IMR-90 (cell line): Measurements from ENCODE around the gene TIMM10. TPM values are rescaled to one million over a fixed set of nuclear protein-coding genes. Genes with fewer than 3 reads are reported as not detected.

ENCODE experiments used
- ATAC-seq: fragments of 200-7000 bp; cut with Tn5 transposase; 2 replicates; pipeline ENCODE4 v1.9.1; 2020; ENCODE audit warnings: low read depth, mild to moderate bottlenecking, moderate library complexity
- BruUV-seq: library from RNA; stranded (reverse); fragments of 400-500 nt; replicated peaks from 2 replicates; lab custom pipeline; 2021; lab: Mats Ljungman, UMichigan
- CTCF ChIA-PET: fragments of 300-600 bp; formaldehyde crosslinking; extraction: SDS; loops from one replicate; lab custom pipeline; 2021; ENCODE audit warnings: antibody characterized with exemption; lab: Yijun Ruan, JAX
- POLR2A ChIA-PET: fragments of 300-600 bp; sonication (Branson Sonifier 250); formaldehyde crosslinking; loops from one replicate; lab custom pipeline; 2022; ENCODE audit warnings: antibody characterized with exemption; ENCODE audit not compliant: unreplicated experiment; lab: Charles Lee
- DNase-seq: peaks from one replicate; pipeline ENCODE4 v3.0.0; 2013
- H2AFZ ChIP-seq: replicated peaks from 2 replicates; pipeline ENCODE3; 2013; ENCODE audit warnings: low read length, mild to moderate bottlenecking; ENCODE audit not compliant: poor library complexity
- H2AK5ac ChIP-seq: 2 replicates; pipeline ENCODE4 v1.6.1; 2013; ENCODE audit warnings: low read depth, low read length, inconsistent platforms
- H2AK9ac ChIP-seq: replicated peaks from 2 replicates; pipeline ENCODE3; 2013; ENCODE audit warnings: mild to moderate bottlenecking, low read depth, low read length, moderate library complexity; ENCODE audit not compliant: poor library complexity
- H2BK120ac ChIP-seq: 2 replicates; pipeline ENCODE4 v1.6.1; 2013; ENCODE audit warnings: low read depth, low read length, inconsistent platforms
- H2BK15ac ChIP-seq: 3 replicates; pipeline ENCODE4 v1.6.1; 2013; ENCODE audit warnings: low read depth, low read length, inconsistent platforms
- H2BK20ac ChIP-seq: 2 replicates; pipeline ENCODE4 v1.6.1; 2013; ENCODE audit warnings: low read depth, mild to moderate bottlenecking, inconsistent platforms, low read length, moderate library complexity
- H2BK5ac ChIP-seq: 2 replicates; pipeline ENCODE4 v1.6.1; 2013; ENCODE audit warnings: mild to moderate bottlenecking, low read depth, low read length, inconsistent platforms; ENCODE audit not compliant: poor library complexity, severe bottlenecking
- H3K14ac ChIP-seq: replicated peaks from 2 replicates; pipeline ENCODE4 v1.6.1; 2013; ENCODE audit warnings: low read depth, low read length, inconsistent platforms
- H3K18ac ChIP-seq: 2 replicates; pipeline ENCODE4 v1.6.1; 2013; ENCODE audit warnings: low read depth, low read length, control low read depth
- H3K23ac ChIP-seq: 2 replicates; pipeline ENCODE4 v1.6.1; 2013; ENCODE audit warnings: low read depth, low read length, inconsistent platforms
- H3K27ac ChIP-seq: 2 replicates; pipeline ENCODE4 v1.5.1; 2013; ENCODE audit warnings: mild to moderate bottlenecking, control low read depth, low read length; ENCODE audit not compliant: insufficient read depth
- H3K27me3 ChIP-seq: 2 replicates; pipeline ENCODE4 v1.6.1; 2013; ENCODE audit warnings: low read length; ENCODE audit not compliant: control insufficient read depth, insufficient read depth
- H3K36me3 ChIP-seq: 2 replicates; pipeline ENCODE4 v1.6.1; 2013; ENCODE audit warnings: low read length, mixed read lengths; ENCODE audit not compliant: control insufficient read depth, insufficient read depth
- H3K4ac ChIP-seq: 2 replicates; pipeline ENCODE4 v1.6.1; 2013; ENCODE audit warnings: low read depth, low read length, inconsistent platforms
- H3K4me1 ChIP-seq: 2 replicates; pipeline ENCODE4 v1.6.1; 2013; ENCODE audit warnings: low read length, mixed read lengths; ENCODE audit not compliant: control insufficient read depth, insufficient read depth
- H3K4me2 ChIP-seq: 2 replicates; pipeline ENCODE4 v1.6.1; 2013; ENCODE audit warnings: low read depth, mild to moderate bottlenecking, control low read depth, low read length, moderate library complexity
- H3K4me3 ChIP-seq: 2 replicates; pipeline ENCODE4 v1.5.1; 2013; ENCODE audit warnings: low read depth, mild to moderate bottlenecking, control low read depth, low read length, moderate library complexity; ENCODE audit not compliant: insufficient read depth
- H3K56ac ChIP-seq: 2 replicates; pipeline ENCODE4 v1.6.1; 2013; ENCODE audit warnings: low read length, inconsistent platforms; ENCODE audit not compliant: insufficient read depth; ENCODE audit errors: extremely low read depth
- H3K79me1 ChIP-seq, 2 experiments: 2 replicates each; pipeline ENCODE4 v1.6.1; 2013; ENCODE audit warnings: low read length in 2 of 2, inconsistent platforms in 1 of 2, low read depth in 1 of 2
- H3K9ac ChIP-seq: 2 replicates; pipeline ENCODE4 v1.6.1; 2013; ENCODE audit warnings: low read depth, low read length, control low read depth
- H3K9me1 ChIP-seq: 2 replicates; pipeline ENCODE4 v1.6.1; 2013; ENCODE audit warnings: low read length, inconsistent platforms; ENCODE audit not compliant: insufficient read depth
- H3K9me3 ChIP-seq: 2 replicates; pipeline ENCODE4 v1.6.1; 2013; ENCODE audit warnings: low read length; ENCODE audit not compliant: control insufficient read depth, insufficient read depth
- H4K20me1 ChIP-seq: 2 replicates; pipeline ENCODE4 v1.6.1; 2013; ENCODE audit warnings: low read length, inconsistent platforms; ENCODE audit not compliant: insufficient read depth
- H4K5ac ChIP-seq: 2 replicates; pipeline ENCODE4 v1.6.1; 2013; ENCODE audit warnings: mild to moderate bottlenecking, low read depth, low read length, control low read depth
- H4K8ac ChIP-seq, 2 experiments: 2 replicates each; pipeline ENCODE4 v1.6.1; 2013; ENCODE audit warnings: low read depth in 2 of 2, low read length in 2 of 2, control low read depth in 1 of 2, inconsistent platforms in 1 of 2
- H4K91ac ChIP-seq: 2 replicates; pipeline ENCODE4 v1.6.1; 2013; ENCODE audit warnings: low read depth, low read length, inconsistent platforms; ENCODE audit not compliant: insufficient read depth
- MAFK ChIP-seq: IDR thresholded peaks from 2 replicates; pipeline ENCODE4 v1.6.1; 2012; ENCODE audit warnings: low read depth, low read length, improper control_type of control experiment
- POLR2A ChIP-seq: IDR thresholded peaks from 2 replicates; pipeline ENCODE4 v1.6.1; 2012; ENCODE audit warnings: mild to moderate bottlenecking, low read depth, low read length
- RAD21 ChIP-seq: IDR thresholded peaks from 2 replicates; pipeline ENCODE4 v1.6.1; 2012; ENCODE audit warnings: low read length, improper control_type of control experiment
- whole genome bisulfite sequencing, 2 experiments: methylation state at CpG; one replicate each; pipeline versions ENCODE4 v1.1.5 to v1.1.7; 2013; ENCODE audit warnings: missing lambda C conversion rate in 2 of 2; ENCODE audit not compliant: insufficient read length in 1 of 2; ENCODE audit errors: extremely low coverage in 2 of 2; 5-methylcytosine and 5-hydroxymethylcytosine counted together
- dilution Hi-C: fragments of 300-500 bp; cut with HindIII; formaldehyde crosslinking; loops from one replicate; pipeline ENCODE4 v1.14.3; 2018; ENCODE audit warnings: low sequenced_read_pairs; ENCODE audit not compliant: unreplicated experiment
- in situ Hi-C: fragments of 300-500 bp; cut with MboI; formaldehyde crosslinking; loops from 3 replicates; pipeline ENCODE4 v1.14.3; 2019; ENCODE audit warnings: low sequenced_read_pairs, inconsistent platforms, mixed read lengths
- intact Hi-C: fragments of 100-400 bp; cut with micrococcal nuclease; formaldehyde crosslinking; loops from 2 replicates; pipeline ENCODE4 v1.10.0; 2022
- polyA plus RNA-seq, 3 experiments: library from polyadenylated mRNA; depleted of rRNA; stranded (reverse); fragments of >200 nt; gene quantifications; 2 replicates each; pipeline ENCODE4 v1.2.3, GENCODE V29; 2012; ENCODE audit warnings: low replicate concordance in 1 of 3
- total RNA-seq: library from RNA; depleted of rRNA; stranded (reverse); fragments of >200 nt; gene quantifications from 2 replicates; pipeline ENCODE4 v1.2.3, GENCODE V29; 2012
- TF ChIP-seq, protein P1 (sequence below): fragments of 150-350 bp; IDR thresholded peaks from 2 replicates; pipeline ENCODE4 v1.6.1; 2016; ENCODE audit warnings: low read depth, mild to moderate bottlenecking, low read length, moderate library complexity, borderline replicate concordance

The TIMM10 gene
- total and polyA plus RNA-seq, 2 of the 4 experiments (the other 2 are of a cell fraction): 96.8 to 135 TPM

DNA sequence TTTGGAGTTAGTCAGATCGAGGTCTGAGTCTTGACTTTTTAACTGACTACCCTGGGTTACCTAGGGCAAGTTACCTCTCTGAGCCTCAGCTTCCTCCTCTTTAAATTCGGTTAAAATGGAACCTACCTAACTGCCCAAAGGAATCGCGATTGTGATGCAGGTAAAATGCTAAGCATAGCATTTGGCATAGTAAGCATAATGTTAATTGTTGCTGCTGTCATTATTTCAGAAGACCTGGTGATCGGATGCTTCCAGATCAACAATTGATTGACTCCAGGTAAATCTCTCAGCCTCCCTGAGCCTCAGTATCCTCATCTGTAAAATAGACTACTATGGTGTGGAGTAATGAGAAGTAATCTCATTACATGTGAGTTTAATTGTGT lies 14.5 kb downstream of the TIMM10 start:
- H3K9ac ChIP-seq: peak overlapping the region; percentile 90
- H3K9me1 ChIP-seq: no peaks in the 10 kb centered on the region; the same call in 1 of the 2 replicates
- H3K4me2 ChIP-seq: peak overlapping the region; percentile 92
- POLR2A ChIA-PET: interaction anchor here (0.6 kb wide), 1 partner anchor 186 kb away, joined by 3 read pairs; no protein-coding TSS in a partner anchor
- H3K4me3 ChIP-seq: peak overlapping the region; percentile 95
- H3K56ac ChIP-seq: 0 out of 2 replicates have a peak overlapping the region, but pooled peaks have one; percentile 51
- H2AK5ac ChIP-seq: no peak overlapping the region
- H3K23ac ChIP-seq: peak overlapping the region; percentile 83
- in situ Hi-C loops: loop anchor here (25.0 kb wide), 1 partner anchor 679 kb away; no protein-coding TSS in a partner anchor
- H3K14ac ChIP-seq: no peak overlapping the region; the same call in 1 of the 2 replicates
- H2BK20ac ChIP-seq: no peak overlapping the region
- peaks cover 7% of the 10 kb centered on the region; the same call in 1 of the 2 replicates for H4K20me1 ChIP-seq
- peak overlapping the region; percentile 40 to 87; a peak in 3 of 4 replicates for H4K8ac ChIP-seq
- ATAC-seq (no peak), DNase-seq (no peak)
- no peaks in the 10 kb centered on the region for H3K9me3 ChIP-seq
- WGBS, 2 experiments: no CpG with 5 or more reads among the region's 5 CpGs
- peak overlapping the region; percentile 96; the same call in 1 of the 2 replicates for H3K18ac ChIP-seq
- intact Hi-C loops: no loop called here
- TF ChIP-seq, protein P1, sequence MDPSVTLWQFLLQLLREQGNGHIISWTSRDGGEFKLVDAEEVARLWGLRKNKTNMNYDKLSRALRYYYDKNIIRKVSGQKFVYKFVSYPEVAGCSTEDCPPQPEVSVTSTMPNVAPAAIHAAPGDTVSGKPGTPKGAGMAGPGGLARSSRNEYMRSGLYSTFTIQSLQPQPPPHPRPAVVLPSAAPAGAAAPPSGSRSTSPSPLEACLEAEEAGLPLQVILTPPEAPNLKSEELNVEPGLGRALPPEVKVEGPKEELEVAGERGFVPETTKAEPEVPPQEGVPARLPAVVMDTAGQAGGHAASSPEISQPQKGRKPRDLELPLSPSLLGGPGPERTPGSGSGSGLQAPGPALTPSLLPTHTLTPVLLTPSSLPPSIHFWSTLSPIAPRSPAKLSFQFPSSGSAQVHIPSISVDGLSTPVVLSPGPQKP: no peak
- TF ChIP-seq MAFK (peak; percentile 34), RAD21 (no peak), POLR2A (no peak)
- H3K79me1 ChIP-seq: peaks cover 7 to 24% of the 10 kb centered on the region in 2 experiments; a peak in 3 of 4 replicates
- CTCF ChIA-PET: interaction anchor here (2.4 to 3.0 kb wide), 2 partner anchors 11 to 23 kb away, joined by 15 to 17 read pairs; no protein-coding TSS in a partner anchor
- H3K36me3 ChIP-seq: peaks cover 4% of the 10 kb centered on the region; the same call in 1 of the 2 replicates
- H3K27me3 ChIP-seq: no peaks in the 10 kb centered on the region
- dilution Hi-C loops: no loop called here
- 0 out of 2 replicates have a peak overlapping the region, but pooled peaks have one; percentile 79 for H4K91ac ChIP-seq
- H2BK15ac ChIP-seq: peak overlapping the region; percentile 77; the same call in 1 of the 3 replicates
- peak overlapping the region; percentile 91; the same call in 1 of the 2 replicates for H3K4ac ChIP-seq
- BruUV-seq: no TSS peak
- peak overlapping the region; percentile 94 for H2AFZ ChIP-seq
- peak overlapping the region; percentile 86 for H3K27ac ChIP-seq
- peak overlapping the region; percentile 90 for H4K5ac ChIP-seq
- H2BK5ac ChIP-seq: no peak overlapping the region
- H2AK9ac ChIP-seq: no peak overlapping the region
- H2BK120ac ChIP-seq: peak overlapping the region; percentile 83; the same call in 1 of the 2 replicates
- H3K4me1 ChIP-seq: no peaks in the 10 kb centered on the region; the same call in 1 of the 2 replicates
